GM21381 (cell line): Measurements from ENCODE around the gene YY1AP1.
"Not testable (repeated sequence)": the region's sequence is repeated elsewhere in the genome, so short reads cannot be mapped to it uniquely, and the experiment has no call there.

Experiments
- ATAC-seq: cut with Tn5 transposase; IDR thresholded peaks from one replicate; pipeline ENCODE4 v1.9.1; 2021; ENCODE audit warnings: mild to moderate bottlenecking, moderate library complexity; ENCODE audit not compliant: unreplicated experiment

YY1AP1 gene

DNA sequence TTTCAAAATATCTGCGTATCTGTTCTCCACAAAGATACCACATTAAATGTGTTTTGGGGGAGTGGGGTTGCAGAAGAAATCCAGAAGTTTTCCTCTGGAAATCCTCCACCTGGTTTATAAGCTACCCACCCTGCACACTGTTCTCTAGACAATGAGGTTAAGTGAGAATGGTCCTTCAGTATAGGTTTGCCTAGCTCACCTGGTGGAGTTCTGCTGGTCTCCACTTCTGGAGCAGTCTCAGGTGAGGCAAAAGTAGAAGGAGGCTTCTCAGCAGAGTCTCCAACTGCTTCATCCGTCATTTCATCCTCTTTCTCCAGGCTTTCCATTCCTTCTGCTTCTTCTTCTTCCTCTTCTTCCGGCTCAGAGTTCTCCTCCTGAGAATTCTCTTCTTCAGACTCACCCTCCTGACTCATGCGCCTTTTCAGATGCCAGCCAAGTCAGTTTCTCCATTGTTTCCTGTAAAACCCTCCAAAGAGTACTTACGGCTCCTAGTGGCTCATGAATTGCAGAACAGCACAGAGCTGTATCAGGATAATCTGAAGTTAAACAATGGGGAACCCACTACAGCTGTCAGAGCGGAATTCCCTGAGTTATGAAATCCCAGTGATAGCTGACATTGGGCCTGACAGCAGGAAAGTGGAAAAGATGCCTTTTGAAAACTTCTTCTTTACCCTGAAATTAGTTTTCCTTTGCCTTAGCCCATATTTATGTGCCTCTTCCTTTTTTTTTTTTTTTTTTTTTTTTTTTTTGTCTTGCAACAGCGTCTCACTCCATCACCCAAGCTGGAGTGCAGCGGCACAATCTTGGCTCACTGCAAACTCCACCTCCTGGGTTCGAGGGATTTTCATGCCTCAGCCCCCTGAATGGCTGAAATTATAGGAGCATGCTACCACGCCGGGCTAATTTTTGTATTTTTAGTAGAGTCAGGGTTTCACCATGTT, 40.1 kb downstream of the YY1AP1 start:
- ATAC-seq, result no peak

DNA sequence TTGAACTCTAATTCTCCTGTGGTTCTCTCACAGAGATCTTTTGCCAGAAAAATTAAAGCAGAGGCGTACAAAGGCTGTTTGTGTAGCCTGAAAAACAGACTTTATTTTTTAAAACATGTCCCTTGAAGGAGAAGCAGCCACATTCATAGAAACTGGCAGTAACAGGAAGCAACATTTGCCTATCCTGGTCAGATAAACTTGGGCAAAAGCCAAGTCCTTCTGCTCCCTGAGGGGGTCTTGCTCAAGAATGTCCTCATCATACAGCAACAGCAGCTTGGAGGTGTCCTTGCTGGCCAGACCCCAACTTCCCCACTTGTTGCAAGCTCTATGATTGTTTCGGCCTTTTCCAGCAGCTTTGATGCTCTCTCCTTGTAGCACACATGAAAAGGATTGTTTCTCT, 42.3 kb downstream of the YY1AP1 start:
- no peak for ATAC-seq

DNA sequence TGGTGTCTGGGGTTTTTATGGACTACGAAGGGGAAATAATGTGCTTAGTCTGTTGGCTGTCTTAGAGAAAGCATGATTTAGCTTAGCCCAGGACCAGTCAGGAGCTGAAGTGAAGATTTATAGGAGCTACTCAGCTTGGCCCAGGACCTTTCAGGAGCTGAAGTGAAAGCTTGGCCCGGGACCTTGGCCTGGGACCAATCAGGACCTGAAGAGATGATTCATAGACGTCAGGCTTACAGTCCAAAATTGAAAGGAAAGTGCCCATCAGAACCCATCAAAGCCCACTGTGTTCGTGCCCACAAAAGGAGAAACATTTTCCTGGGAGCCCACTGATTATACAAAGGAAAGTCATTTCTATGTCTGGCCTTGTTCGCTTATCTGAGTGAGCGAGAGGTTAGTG, 42.9 kb downstream of the YY1AP1 start:
- no peak for ATAC-seq

DNA sequence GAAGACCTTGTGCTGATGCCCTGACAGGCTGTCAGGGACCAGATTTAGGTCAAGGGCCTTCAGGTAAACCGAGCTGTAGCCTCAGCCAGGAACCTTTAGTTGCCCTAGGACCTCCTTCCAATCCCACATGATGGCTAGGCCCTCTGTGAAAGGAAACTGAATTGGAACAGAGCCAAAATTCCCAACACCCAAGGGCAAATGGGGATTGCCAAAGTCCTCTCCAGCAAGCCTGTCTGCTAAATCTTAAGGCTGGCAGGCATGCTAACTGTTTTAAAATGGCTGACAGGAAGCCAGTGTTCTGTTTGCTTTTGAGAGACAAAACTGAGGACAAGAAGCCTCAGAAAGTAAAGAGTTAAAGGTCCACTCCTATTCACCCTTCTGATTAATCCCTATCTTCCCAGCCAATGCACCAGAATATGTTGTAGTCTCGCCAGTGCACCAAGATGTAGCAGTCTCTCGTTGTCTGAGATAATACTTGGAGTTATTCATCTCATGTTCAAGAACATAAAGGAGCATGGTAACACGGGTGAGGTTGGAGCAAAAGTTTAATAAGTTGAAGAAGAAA, 43.5 kb downstream of the YY1AP1 start:
- no peak for ATAC-seq

DNA sequence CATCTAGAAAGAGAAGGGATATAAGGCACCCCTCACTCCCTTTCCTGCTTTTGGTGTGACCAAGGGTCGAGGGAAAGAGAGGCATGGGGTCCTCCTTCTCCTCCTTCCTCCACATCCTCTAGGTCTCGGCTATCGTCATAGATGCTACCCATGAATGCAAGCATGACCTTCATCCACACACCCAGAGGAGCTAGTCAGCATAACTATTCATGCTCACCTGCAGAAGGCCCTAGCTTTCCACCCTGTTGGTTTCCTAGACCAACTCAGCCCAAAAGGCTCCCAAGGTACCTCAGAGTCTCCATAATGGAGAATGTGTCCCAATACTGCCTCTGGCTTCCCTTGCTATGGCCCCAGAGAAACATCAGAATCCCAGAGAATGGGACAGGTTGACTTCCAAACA, 45.3 kb downstream of the YY1AP1 start:
- ATAC-seq, result no peak

DNA sequence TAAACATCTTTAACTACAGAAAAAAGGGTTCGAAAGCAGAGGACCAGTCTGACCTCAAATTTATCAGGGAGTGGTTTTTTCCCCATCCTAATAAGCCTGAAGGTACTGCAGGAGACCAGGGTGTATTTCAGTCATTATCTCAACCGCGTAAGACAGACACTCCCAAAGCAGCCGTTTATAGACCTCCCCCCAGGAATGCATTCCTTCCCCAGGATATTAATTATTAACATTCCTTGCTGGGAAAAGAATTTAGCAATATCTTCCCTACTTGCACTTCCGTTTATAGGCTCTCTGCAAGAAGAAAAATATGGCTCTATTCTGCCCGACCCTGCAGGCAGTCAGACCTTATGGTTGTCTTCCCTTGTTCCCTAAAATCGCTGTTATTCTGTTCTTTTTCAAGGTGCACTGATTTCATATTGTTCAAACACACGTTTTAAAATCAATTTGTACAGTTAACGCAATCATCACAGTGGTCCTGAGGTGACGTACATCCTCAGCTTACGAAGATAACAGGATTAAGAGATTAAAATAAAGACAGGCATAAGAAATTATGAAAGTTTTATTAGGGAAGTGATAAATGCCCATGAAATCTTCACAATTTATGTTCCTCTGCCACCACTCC, 45.9 kb downstream of the YY1AP1 start:
- ATAC-seq, result not testable (repeated sequence)

DNA sequence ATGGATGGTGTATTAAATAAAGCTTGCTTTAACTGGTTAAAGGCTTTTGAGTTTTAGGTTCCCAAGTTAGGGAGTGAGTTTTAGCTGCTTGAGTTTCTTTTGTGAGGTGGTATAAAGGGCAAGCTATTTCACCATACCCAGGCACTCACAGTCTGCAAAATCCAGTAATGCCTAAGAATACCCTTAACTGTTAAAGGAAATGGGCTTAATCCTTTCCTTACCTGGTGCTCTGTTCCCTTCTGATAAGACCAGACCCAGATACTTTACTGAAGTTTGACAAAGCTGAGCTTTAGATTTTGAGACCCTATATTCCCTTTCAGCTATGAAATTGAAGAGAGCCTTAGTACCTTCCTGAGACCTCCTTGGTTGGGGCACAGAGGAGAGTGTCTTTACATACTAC, 48.2 kb downstream of the YY1AP1 start:
- no peak for ATAC-seq

DNA sequence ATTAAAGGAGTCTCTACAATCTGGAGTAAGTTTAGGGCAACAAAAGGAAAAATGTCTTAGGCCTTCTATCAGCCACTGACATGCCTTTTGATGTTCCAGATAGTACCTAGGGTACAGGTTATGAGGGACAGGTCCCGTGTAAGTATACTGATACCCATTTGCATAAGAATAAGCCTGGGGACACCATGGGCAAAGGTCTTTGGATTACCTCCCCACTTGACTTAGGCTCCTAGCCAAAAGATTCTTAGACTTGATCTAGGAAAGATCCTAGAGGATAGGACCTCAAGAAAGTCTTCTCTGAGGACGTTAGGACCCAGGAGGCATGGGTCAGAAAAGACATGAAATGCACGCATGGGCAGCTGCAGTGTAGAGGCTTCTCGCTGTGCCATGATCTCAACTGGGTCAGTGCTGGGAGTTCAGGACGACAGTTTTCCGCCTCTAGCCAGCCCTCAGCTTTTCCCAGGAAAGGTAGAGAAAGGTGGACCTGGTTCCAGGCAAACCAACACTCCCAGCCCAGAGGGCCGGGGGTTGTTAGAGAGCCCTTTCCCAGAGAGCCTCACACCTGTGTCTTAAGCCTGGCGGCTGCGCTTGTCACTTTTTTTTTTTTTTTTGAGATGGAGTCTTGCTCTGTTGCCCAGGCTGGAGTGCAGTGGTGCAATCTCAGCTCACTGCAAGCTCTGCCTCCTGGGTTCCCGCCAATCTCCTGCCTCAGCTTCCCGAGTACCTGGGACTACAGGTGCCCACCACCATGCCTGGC, 52.0 kb downstream of the YY1AP1 start:
- ATAC-seq, result no peak

DNA sequence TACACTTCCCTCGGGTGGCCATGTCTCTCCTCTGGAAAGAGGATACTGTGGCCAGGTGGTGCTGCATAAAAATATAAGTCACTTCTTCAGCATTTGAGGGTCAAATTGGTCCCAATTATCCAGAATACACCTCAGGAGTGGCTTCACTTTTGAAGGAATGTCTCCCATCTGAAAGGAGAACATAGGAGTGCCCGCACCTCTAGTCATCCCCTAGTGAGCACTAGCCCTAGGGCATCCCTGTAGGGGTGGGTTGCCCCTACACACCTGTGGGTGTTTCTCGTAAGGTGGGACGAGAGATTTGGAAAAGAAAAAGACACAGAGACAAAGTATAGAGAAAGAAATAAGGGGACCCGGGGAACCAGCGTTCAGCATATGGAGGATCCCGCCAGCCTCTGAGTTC, 62.1 kb downstream of the YY1AP1 start:
- not testable (repeated sequence) for ATAC-seq

DNA sequence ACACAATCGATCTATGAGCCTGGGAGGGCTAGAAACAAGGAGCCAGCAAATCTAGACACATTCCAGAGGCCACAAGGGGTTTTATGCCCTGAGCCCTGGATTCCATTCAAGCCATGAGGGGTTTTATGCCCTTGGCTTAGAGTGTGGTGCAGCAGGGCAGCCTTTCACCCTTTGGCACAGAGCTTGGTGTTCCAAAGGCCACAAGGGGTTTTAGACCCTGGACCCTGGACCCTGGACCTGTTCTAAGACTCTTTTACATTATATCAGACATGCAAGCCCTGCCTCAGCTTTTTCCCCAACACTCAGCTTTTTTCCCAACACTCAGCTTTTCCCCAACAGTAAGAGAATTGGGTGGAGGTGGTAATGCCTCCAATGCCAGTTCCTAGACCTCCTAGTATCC, 65.2 kb downstream of the YY1AP1 start:
- ATAC-seq, result no peak

DNA sequence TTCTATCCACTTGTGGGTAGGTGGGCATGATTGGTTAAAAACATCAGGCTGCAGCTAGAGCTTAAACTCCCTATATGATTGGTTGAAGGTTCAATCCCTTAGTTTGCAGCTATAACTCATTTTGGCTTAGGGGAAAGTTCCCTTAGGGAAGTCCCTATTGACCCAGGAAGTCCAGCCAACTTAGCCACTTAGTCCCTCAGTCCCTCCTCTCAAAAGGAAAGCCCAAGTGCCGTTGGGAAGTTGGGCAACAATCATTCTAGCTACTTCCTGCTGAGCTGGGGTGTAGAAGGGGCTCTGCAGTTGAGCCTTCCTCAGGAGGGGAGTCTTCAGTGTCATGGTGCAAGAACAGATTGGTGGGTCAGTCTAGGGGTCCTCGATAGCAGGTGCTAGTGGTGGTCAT, 66.4 kb downstream of the YY1AP1 start:
- ATAC-seq, result no peak

DNA sequence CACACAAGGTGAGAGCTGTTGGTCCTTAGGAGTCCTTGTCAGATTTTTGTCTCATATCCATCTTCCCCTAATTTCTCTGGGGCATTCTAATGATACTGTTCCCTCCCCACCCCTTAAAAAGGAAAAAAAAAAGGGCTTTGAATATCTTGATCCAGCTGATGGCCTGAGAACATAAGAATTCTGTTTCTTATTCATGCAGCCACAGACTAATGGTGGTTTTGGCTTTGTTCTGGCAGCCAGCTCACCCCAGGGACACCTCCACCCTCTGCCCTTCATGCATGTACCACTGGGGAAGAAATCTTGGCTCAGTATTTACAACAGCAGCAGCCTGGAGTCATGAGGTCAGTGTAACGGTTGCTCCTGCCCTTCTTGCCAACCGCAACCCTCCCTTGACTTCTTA, 75.3 kb downstream of the YY1AP1 start:
- not testable (repeated sequence) for ATAC-seq

DNA sequence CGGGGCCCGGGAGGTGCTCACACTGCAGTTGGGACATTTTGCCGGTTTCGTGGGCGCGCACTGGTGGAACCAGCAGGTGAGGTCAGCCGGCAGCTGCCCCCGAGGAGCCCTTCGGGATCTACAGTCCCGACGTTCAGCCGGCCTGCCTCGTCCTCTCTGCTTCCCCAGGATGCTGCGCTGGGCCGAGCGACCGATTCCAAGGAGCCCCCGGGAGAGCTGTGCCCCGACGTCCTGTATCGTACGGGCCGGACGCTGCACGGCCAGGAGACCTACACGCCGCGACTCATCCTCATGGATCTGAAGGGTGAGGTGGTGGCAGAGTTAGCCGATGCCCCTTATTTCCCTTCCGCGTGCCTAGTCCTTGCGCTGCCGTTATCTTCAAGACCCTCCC, 78.3 kb downstream of the YY1AP1 start:
- ATAC-seq, result not testable (repeated sequence)

DNA sequence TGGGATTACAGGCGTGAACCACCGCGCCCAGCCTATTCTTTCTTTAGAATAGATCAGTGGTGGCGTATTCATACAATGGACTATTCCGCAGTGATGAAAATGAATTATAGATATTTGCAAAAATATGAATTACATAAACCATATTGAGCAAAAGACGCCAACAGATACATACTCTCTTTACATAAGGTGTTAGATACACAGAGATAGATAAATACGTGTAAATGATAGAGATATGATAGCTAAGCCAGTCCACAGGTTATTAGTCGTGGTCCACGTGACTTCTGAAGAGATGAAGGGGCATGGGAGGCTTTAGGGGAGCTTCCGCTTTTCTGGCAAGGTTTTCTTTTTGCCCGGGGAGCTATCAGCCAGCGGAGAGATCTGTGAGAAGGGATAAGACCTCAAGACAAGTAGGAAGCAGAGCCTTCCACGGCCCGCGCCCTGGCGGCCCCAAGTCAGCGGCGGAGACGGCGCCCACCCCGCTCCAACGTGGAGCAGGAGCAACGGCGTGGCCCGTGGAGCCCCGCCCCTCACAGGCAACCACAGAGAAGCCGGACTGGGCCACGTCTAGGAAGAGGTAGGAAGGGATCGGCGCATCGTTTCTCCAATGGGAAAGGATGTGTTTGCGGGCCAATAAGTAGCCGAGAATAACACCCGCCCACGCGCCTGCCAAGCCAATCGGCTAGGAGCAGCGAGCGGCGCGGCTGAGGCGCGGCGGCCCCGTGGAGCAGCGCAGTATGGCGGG, 78.9 kb downstream of the YY1AP1 start, which contains the start of gene MSTO1:
MSTO1 (plus strand) TSS at position 704 of the 742 bp plus-strand sequence; CDS start at position 735, 31 bp downstream.
- ATAC-seq, result peak; percentile 96
